Body of pancreas (tissue), 4 donors: ENCODE measurements around the gene SETDB2. TPM values are rescaled to one million over a fixed set of nuclear protein-coding genes. Genes with fewer than 3 reads are reported as not detected.

ENCODE experiments used
- ATAC-seq: fragments of 150-250 bp; one replicate; pipeline ENCODE4 v1.9.1; 2016
- DNase-seq, 4 donors: peaks; one replicate each; pipeline ENCODE4 v3.0.0-alpha.2; 2019
- H3K27ac ChIP-seq, 4 donors: fragments of 200-600 bp; sonication (generic); 1 replicate in 3 of 4; 2 replicates in 1 of 4; pipeline versions ENCODE4 v1.5.1 to v1.6.1; 2016 to 2019; ENCODE audit warnings: mild to moderate bottlenecking in 1 of 4, mixed read lengths in 1 of 4, moderate library complexity in 1 of 4
- H3K27me3 ChIP-seq, 2 donors: fragments of 200-600 bp; sonication (generic); one replicate each; pipeline ENCODE4 v1.6.0; 2016; ENCODE audit warnings: mild to moderate bottlenecking in 1 of 2
- H3K36me3 ChIP-seq, 2 donors: fragments of 200-600 bp; sonication (generic); replicated peaks in 1 of 2; 2 replicates each; pipeline ENCODE4 v1.5.1; 2016; ENCODE audit warnings: low read depth in 2 of 2; ENCODE audit not compliant: insufficient read depth in 1 of 2
- H3K4me1 ChIP-seq: fragments of 200-600 bp; sonication (generic); one replicate; pipeline ENCODE4 v1.6.0; 2016
- H3K4me3 ChIP-seq, 2 donors: fragments of 200-600 bp; sonication (generic); 1 replicate in 1 of 2; 2 replicates in 1 of 2; pipeline ENCODE4 v1.5.1; 2016 to 2019
- H3K9me3 ChIP-seq, 3 donors: fragments of 200-600 bp; sonication (generic); 1 replicate in 2 of 3; 2 replicates in 1 of 3; pipeline ENCODE4 v1.5.1; 2016
- CTCF ChIP-seq, 7 experiments: fragments of 450-650 bp in 4 of 7; fragments of 200-600 bp in 3 of 7; sonication (generic) in 3 of 7; IDR thresholded peaks; one replicate each; pipeline ENCODE4 v1.5.1; 2016 to 2019; ENCODE audit warnings: antibody characterized with exemption in 7 of 7
- POLR2A ChIP-seq, 3 donors: fragments of 450-650 bp; IDR thresholded peaks; one replicate each; pipeline ENCODE4 v1.6.1; 2016; ENCODE audit warnings: antibody characterized with exemption in 3 of 3, mild to moderate bottlenecking in 2 of 3
- WGBS, 2 donors: methylation state at CpG; one replicate each; pipeline ENCODE4 v1.1.5; 2017; 5-methylcytosine and 5-hydroxymethylcytosine counted together
- intact Hi-C: fragments of 100-400 bp; cut with DNase I; formaldehyde crosslinking; loops from one replicate; pipeline ENCODE4 v1.15.1; 2023
- total RNA-seq, 2 donors: library from RNA; depleted of rRNA; stranded (reverse); fragments of >200 nt; gene quantifications; one replicate each; pipeline ENCODE4 v1.1.0, GENCODE V29; 2016

Gene SETDB2
- total RNA-seq, 2 donors from 2014 or later, result 4.9 to 8.6 TPM

- ATAC-seq, result no peak
- intact Hi-C loops, result no loop called here
- WGBS, 2 donors, result 89 to 90% methylated on average over 3 of the region's 3 CpGs
- no peaks in the 10 kb centered on the region for H3K27me3 ChIP-seq
- no peak for DNase-seq
- H3K4me1 ChIP-seq, result no peaks in the 10 kb centered on the region
- TF ChIP-seq CTCF (IDR thresholded peaks at IDR 0.05), result no peak
- TF ChIP-seq POLR2A (IDR thresholded peaks at IDR 0.05), result no peak
- no peaks in the 10 kb centered on the region for H3K9me3 ChIP-seq
- no peak overlapping the region for H3K27ac ChIP-seq
- no peak overlapping the region for H3K4me3 ChIP-seq
- peaks cover 0 to 6% of the 10 kb centered on the region in 2 donors for H3K36me3 ChIP-seq
Observed at GRCh38 chr13:49539746-49540145, 95.7 kb downstream of the SETDB2 start.

DNA sequence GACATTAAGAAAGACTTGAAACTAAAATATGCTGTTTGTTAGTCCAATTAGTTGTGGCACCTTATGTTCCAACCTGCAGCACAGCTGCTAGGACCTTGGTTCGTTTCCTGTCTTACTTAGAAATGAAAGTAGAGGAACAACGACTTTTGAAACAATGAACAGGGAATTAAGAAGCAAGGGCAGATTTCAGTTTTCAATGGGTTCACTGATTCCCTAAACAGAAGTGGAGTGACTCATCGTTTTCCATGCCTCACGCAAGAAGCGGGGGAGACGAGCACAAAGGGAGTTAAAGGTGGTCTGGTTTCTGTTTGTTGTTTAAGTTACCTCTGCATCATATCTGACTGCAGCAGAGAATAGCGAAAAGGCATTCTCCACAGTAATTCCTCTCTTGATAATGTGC lies 96.5 kb downstream of the SETDB2 start:
- Histone ChIP-seq H3K4me3 (no peak overlapping the region), H3K4me1 (no peaks in the 10 kb centered on the region), H3K36me3 (peaks cover 0 to 6% of the 10 kb centered on the region in 2 donors), H3K27ac (no peak overlapping the region), H3K27me3 (no peaks in the 10 kb centered on the region), H3K9me3 (no peaks in the 10 kb centered on the region)
- TF ChIP-seq CTCF (IDR thresholded peaks at IDR 0.05), result no peak
- no peak for TF ChIP-seq POLR2A (IDR thresholded peaks at IDR 0.05)
- DNase-seq (no peak), ATAC-seq (no peak)
- 77 to 82% methylated on average over 7 of the region's 7 CpGs for WGBS, 2 donors
- intact Hi-C loops, result no loop called here

- intact Hi-C loops, result no loop called here
- DNase-seq (no peak), ATAC-seq (no peak)
- WGBS, 2 donors, result 87 to 88% methylated on average over 3 of the region's 3 CpGs
- no peak for TF ChIP-seq CTCF (IDR thresholded peaks at IDR 0.05)
- no peak for TF ChIP-seq POLR2A (IDR thresholded peaks at IDR 0.05)
- no peaks in the 10 kb centered on the region for H3K4me1 ChIP-seq
- peaks cover 0 to 10% of the 10 kb centered on the region in 2 donors for H3K36me3 ChIP-seq
- no peak overlapping the region for H3K4me3 ChIP-seq
- no peaks in the 10 kb centered on the region for H3K27me3 ChIP-seq
- H3K9me3 ChIP-seq, result no peaks in the 10 kb centered on the region
- no peak overlapping the region for H3K27ac ChIP-seq
Observed at GRCh38 chr13:49543656-49544055, 99.6 kb downstream of the SETDB2 start.

Other genes starting within 250 kb of the SETDB2 start
- not detected for gene MLNR, start 223.9 kb upstream of the SETDB2 start, total RNA-seq
- gene CDADC1, start 196.3 kb upstream of the SETDB2 start, total RNA-seq, result 1 to 10 TPM; 3.9 to 5.6 TPM
- 10 to 100 TPM in 1 of 2 donors, 1 to 10 TPM in 1; 6.9 to 13.0 TPM for gene CAB39L, start 210 bp upstream of the SETDB2 start, total RNA-seq
- gene PHF11, start 51.7 kb downstream of the SETDB2 start, total RNA-seq, result 10 to 100 TPM; 22.7 to 30.1 TPM
- gene RCBTB1, start 141.3 kb downstream of the SETDB2 start, total RNA-seq, result 10 to 100 TPM in 1 of 2 donors, 1 to 10 TPM in 1; 6.3 to 12.2 TPM
- gene ARL11, start 184.2 kb downstream of the SETDB2 start, total RNA-seq, result under 1 TPM in 1 of 2 donors, not detected in 1; 0.52 TPM
- 10 to 100 TPM; 30.7 to 72.1 TPM for gene EBPL, start 247.2 kb downstream of the SETDB2 start, total RNA-seq